Naive thymus-derived CD8-positive, alpha-beta T cell (primary cell): ENCODE results near the gene SYNJ1. TPM values are rescaled to one million over a fixed set of nuclear protein-coding genes. Genes with fewer than 3 reads are reported as not detected.
"Not testable (repeated sequence)": the region's sequence is repeated elsewhere in the genome, so short reads cannot be mapped to it uniquely, and the experiment has no call there.

Experiments
- ATAC-seq, 2 donors: fragments of 150-1000 bp; cut with Tn5 transposase in 1 of 2; sonication (Bioruptor Pico), chemical (Tn5 transposase) in 1 of 2; 1 replicate in 1 of 2; 2 replicates in 1 of 2; pipeline ENCODE4 v1.10.0; 2021; ENCODE audit warnings: mild to moderate bottlenecking in 2 of 2, moderate library complexity in 2 of 2
- POLR2A ChIA-PET: fragments of 350-600 bp; sonication (Branson Sonifier 250); formaldehyde crosslinking; loops from one replicate; lab custom pipeline; 2021; ENCODE audit warnings: antibody characterized with exemption; lab: Charles Lee
- DNase-seq, 10 donors: peaks; one replicate each; pipeline versions ENCODE4 v3.0.0 to v3.0.0-alpha.2; 2020 to 2022
- H3K27ac Mint-ChIP-seq, 10 donors: one replicate each; pipeline ENCODE4 v1.8.0; 2020 to 2022; ENCODE audit warnings: mild to moderate bottlenecking in 10 of 10, mixed read lengths in 10 of 10, moderate library complexity in 4 of 10, inconsistent platforms in 1 of 10
- H3K27me3 Mint-ChIP-seq, 5 donors: one replicate each; pipeline ENCODE4 v1.8.0; 2021 to 2022; ENCODE audit warnings: mixed read lengths in 5 of 5
- H3K36me3 Mint-ChIP-seq, 3 donors: one replicate each; pipeline ENCODE4 v1.8.0; 2020 to 2022; ENCODE audit warnings: mixed read lengths in 3 of 3, mild to moderate bottlenecking in 2 of 3, inconsistent platforms in 1 of 3
- H3K4me1 Mint-ChIP-seq, 4 donors: one replicate each; pipeline ENCODE4 v1.8.0; 2021 to 2022; ENCODE audit warnings: mixed read lengths in 4 of 4
- H3K4me3 Mint-ChIP-seq, 10 donors: one replicate each; pipeline ENCODE4 v1.8.0; 2020 to 2022; ENCODE audit warnings: mild to moderate bottlenecking in 10 of 10, mixed read lengths in 10 of 10, moderate library complexity in 6 of 10, inconsistent platforms in 1 of 10
- H3K9me3 Mint-ChIP-seq, 9 donors: one replicate each; pipeline ENCODE4 v1.8.0; 2020 to 2022; ENCODE audit warnings: mixed read lengths in 9 of 9, mild to moderate bottlenecking in 3 of 9, inconsistent platforms in 1 of 9, moderate library complexity in 1 of 9
- polyA plus RNA-seq, 3 donors: library from polyadenylated mRNA; unstranded; fragments of 300-500 nt; fragmentation: Illumina TruSeq; gene quantifications; one replicate each; pipeline ENCODE4 v1.2.3, GENCODE V29; 2021
- total RNA-seq, 8 experiments: library from RNA in 2 of 8; stranded (reverse) in 2 of 8; gene quantifications; one replicate each; pipeline ENCODE4 v1.2.3 and lab custom pipeline; 2021 to 2026

SYNJ1 gene
- total and polyA plus RNA-seq, 5 experiments from 2014 or later, result 2.5 to 20.8 (median 8.0) TPM

DNA sequence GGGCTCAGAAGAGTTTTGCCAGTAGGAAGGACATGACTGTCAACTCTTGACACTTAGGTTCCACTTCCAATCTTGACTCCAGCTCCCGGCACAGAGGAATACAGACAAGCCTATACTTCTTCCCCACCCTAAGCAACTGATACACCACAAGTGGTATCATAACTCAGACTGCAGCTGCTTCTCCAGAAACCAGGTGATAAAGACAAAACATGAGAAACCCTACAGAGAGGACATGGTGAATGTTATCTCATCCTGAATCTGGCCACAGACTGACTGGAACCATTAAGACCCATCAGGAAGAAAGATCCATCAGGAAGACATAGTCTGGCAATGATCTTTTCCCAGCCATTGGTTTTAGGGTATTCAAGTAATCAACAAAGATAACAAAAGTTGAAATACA is 30.0 kb upstream of the SYNJ1 start:
- H3K36me3 Mint-ChIP-seq, result peaks cover 13 to 90% (median 40%) of the 10 kb centered on the region in 3 donors
- DNase-seq (no peak), ATAC-seq (no peak)
- peaks cover 0 to 5% (median 4%) of the 10 kb centered on the region in 4 donors for H3K4me1 Mint-ChIP-seq
- POLR2A ChIA-PET, result interaction anchor here (0.6 to 1.0 kb wide), 4 partner anchors 14 to 785 kb away, joined by 3 to 12 read pairs (median 3); partner anchors contain the start of genes PAXBP1 and SON
- peak overlapping the region in 1 of 10 donors; percentile 2 for H3K27ac Mint-ChIP-seq
- H3K9me3 Mint-ChIP-seq, result no peaks in the 10 kb centered on the region
- H3K27me3 Mint-ChIP-seq, result no peaks in the 10 kb centered on the region
- no peak overlapping the region for H3K4me3 Mint-ChIP-seq

- Mint-ChIP-seq H3K36me3 (peaks cover 11 to 92% (median 34%) of the 10 kb centered on the region in 3 donors), H3K27ac (peak overlapping the region in 1 of 10 donors; percentile 7), H3K9me3 (no peaks in the 10 kb centered on the region), H3K27me3 (no peaks in the 10 kb centered on the region), H3K4me3 (no peak overlapping the region), H3K4me1 (peaks cover 0 to 5% (median 3%) of the 10 kb centered on the region in 4 donors)
- no peak for ATAC-seq
- no peak for DNase-seq
- POLR2A ChIA-PET, result interaction anchor here (1.2 to 4.0 kb wide), 2 partner anchors 15 to 16 kb away, joined by 3 to 15 read pairs; partner anchors contain the start of gene PAXBP1
These were observed 28.3 kb upstream of the SYNJ1 start for GRCh38 chr21:32756096-32756495.

DNA sequence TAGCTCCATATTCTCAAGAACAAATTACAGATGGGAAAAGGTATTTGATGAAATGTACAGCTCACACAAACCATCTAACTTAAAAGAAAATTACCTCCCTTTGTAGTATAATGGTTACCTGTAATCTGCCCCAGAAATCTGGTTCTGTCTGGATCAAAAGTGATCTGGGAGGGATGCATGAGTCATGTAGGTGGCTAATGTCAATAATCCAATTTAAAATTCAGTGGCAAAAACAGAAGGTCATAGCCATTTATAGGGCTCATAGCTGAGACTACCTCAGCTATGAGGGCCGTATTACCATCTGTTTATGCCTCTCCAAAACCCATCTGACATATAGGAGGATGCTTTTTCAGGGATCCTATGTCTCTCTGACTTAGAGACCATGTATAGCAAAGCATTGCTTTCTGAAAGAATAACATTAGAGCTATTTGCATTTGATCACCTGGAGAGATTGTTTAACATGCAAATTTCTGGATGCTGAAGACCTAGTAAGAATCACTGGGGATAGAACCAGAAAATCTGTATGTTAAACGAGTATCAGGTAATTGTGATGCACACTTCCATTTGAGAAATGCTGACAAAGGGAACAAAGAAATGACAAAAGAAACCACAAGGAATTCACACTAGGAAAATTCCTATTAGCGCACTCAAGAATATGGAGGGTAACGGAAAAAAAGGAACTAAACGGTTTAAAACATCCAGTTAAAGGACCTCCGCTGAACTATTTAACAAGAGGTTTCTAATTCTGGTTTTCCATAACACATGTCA is 26.2 kb upstream of the SYNJ1 start:
- Mint-ChIP-seq H3K9me3 (no peaks in the 10 kb centered on the region), H3K4me1 (peaks cover 0 to 3% (median 3%) of the 10 kb centered on the region in 4 donors), H3K4me3 (no peak overlapping the region), H3K27me3 (no peaks in the 10 kb centered on the region), H3K27ac (peak overlapping the region in 3 of 10 donors; percentile 2 to 34 (median 8)), H3K36me3 (peaks cover 3 to 91% (median 33%) of the 10 kb centered on the region in 3 donors)
- POLR2A ChIA-PET, result interaction anchor here (4.0 kb wide), 1 partner anchor 18 kb away, joined by 15 read pairs; the partner anchor contains the start of gene PAXBP1
- DNase-seq (no peak), ATAC-seq (no peak)

DNA sequence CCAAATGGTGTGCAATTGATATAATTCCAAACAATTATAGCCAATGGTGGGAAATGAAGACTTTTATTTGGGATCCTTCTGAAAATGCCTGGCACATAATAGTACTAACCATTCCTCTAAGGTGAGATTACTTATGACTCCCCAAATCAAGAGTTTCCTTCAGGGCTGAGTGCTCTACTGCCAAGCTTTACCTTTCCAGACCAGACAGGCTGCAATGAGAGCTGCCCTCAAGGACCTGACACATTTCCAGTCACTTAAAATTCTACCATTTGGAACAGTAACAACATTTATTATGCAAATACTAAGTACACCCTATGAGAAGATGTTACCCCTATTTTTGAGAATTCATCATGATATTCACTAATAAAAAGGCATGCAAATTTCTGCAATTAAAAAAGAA is 22.6 kb upstream of the SYNJ1 start:
- POLR2A ChIA-PET, result no interaction called here
- DNase-seq (no peak), ATAC-seq (no peak)
- H3K4me1 Mint-ChIP-seq, result peaks cover 12 to 28% (median 16%) of the 10 kb centered on the region in 4 donors
- no peaks in the 10 kb centered on the region for H3K27me3 Mint-ChIP-seq
- no peak overlapping the region for H3K4me3 Mint-ChIP-seq
- no peaks in the 10 kb centered on the region for H3K9me3 Mint-ChIP-seq
- H3K27ac Mint-ChIP-seq, result peak overlapping the region in 2 of 10 donors; percentile 15 to 50
- peaks cover 13 to 93% (median 50%) of the 10 kb centered on the region in 3 donors for H3K36me3 Mint-ChIP-seq

DNA sequence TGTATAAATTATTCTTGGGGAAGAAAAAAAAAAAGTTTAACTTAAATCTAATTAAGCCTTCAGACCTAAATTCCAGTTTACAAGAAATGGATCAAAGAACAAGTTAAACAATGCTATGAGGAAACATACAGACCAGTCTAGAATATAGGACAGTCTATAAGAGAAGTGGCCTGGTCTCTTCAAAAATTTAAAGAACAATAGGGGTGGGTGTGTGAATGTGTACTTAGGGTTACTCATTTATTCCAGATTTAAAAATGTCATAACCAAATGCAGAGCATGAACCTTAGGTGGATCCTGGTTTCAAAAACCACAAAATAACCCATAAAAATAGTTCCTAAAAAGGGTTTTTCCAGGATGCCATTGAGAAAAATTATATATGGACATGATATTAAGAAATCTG is 21.8 kb upstream of the SYNJ1 start:
- POLR2A ChIA-PET, result no interaction called here
- Mint-ChIP-seq H3K36me3 (peaks cover 13 to 93% (median 53%) of the 10 kb centered on the region in 3 donors), H3K27ac (peak overlapping the region in 1 of 10 donors; percentile 29), H3K27me3 (no peaks in the 10 kb centered on the region), H3K4me1 (peaks cover 12 to 28% (median 16%) of the 10 kb centered on the region in 4 donors), H3K4me3 (no peak overlapping the region), H3K9me3 (no peaks in the 10 kb centered on the region)
- DNase-seq, result no peak
- no peak for ATAC-seq

DNA sequence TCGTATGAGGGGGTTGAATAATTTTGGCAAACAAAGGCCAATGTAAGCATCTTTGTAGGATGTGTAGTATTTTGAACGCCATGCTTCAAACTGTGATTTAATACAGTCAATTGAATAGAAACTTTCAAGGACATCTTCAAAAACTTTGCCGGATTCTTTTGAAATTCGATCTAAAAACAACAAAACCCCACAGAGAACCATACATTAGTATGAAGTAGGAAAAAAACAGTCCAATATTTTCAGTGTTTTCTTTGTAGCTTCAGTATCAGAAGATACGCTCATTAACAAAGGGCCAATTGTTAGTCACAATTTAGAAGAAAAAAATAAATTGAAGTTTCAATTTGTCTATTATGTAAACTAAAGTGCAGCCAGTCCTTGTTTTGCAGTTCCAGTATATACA is 20.7 kb upstream of the SYNJ1 start:
- H3K27ac Mint-ChIP-seq, result peak overlapping the region in 1 of 10 donors; percentile 5
- H3K36me3 Mint-ChIP-seq, result peaks cover 13 to 93% (median 57%) of the 10 kb centered on the region in 3 donors
- no peaks in the 10 kb centered on the region for H3K27me3 Mint-ChIP-seq
- H3K9me3 Mint-ChIP-seq, result no peaks in the 10 kb centered on the region
- POLR2A ChIA-PET, result interaction anchor here (1.1 kb wide), 1 partner anchor 23 kb away, joined by 6 read pairs; the partner anchor contains the start of gene PAXBP1
- no peak for DNase-seq
- H3K4me3 Mint-ChIP-seq, result no peak overlapping the region
- no peak for ATAC-seq
- H3K4me1 Mint-ChIP-seq, result peaks cover 12 to 28% (median 16%) of the 10 kb centered on the region in 4 donors

GRCh38 chr21:32747396-32747795 is 19.6 kb upstream of the SYNJ1 start:
- ATAC-seq, result peak; percentile 37 to 62
- Mint-ChIP-seq H3K9me3 (no peaks in the 10 kb centered on the region), H3K36me3 (peaks cover 19 to 95% (median 60%) of the 10 kb centered on the region in 3 donors), H3K4me3 (peak overlapping the region in 2 of 10 donors; percentile 2 to 17), H3K4me1 (peaks cover 12 to 28% (median 16%) of the 10 kb centered on the region in 4 donors), H3K27ac (peak overlapping the region in 8 of 10 donors; percentile 6 to 79 (median 22)), H3K27me3 (no peaks in the 10 kb centered on the region)
- peak in 1 of 10 donors; percentile 19 for DNase-seq
- POLR2A ChIA-PET, result interaction anchor here (0.6 to 1.4 kb wide), 3 partner anchors 16 to 582 kb away, joined by 3 to 4 read pairs (median 3); partner anchors contain the start of gene SYNJ1

DNA sequence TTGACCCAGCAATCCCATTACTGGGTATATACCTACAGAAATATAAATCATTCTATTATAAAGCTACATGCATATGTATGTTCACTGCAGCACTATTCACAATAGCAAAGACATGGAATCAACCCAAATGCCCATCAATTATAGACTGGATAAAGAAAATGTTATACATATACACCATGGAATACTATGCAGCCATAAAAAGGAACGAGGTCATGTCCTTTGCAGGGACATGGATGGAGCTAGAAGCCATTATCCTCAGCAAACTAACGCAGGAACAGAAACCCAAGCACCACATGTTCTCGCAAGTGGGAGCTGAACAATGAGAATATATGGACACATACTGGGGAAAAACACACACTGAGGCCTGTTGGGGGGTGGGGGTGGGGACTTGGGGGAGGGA is 18.9 kb upstream of the SYNJ1 start:
- not testable (repeated sequence) for DNase-seq, ATAC-seq, H3K9me3 Mint-ChIP-seq, H3K27me3 Mint-ChIP-seq
- peak overlapping the region in 3 of 10 donors; percentile 18 to 61 (median 26) for H3K27ac Mint-ChIP-seq
- peaks cover 12 to 28% (median 16%) of the 10 kb centered on the region in 4 donors for H3K4me1 Mint-ChIP-seq
- H3K4me3 Mint-ChIP-seq, result peak overlapping the region in 1 of 10 donors; percentile 17
- peaks cover 19 to 93% (median 61%) of the 10 kb centered on the region in 3 donors for H3K36me3 Mint-ChIP-seq
- POLR2A ChIA-PET, result interaction anchor here (0.6 to 1.4 kb wide), 3 partner anchors 16 to 581 kb away, joined by 3 to 4 read pairs (median 3); partner anchors contain the start of gene SYNJ1

- POLR2A ChIA-PET, result no interaction called here
- no peaks in the 10 kb centered on the region for H3K27me3 Mint-ChIP-seq
These were observed 14.6 kb upstream of the SYNJ1 start for GRCh38 chr21:32742396-32742795.

GRCh38 chr21:32741336-32741735 is 13.5 kb upstream of the SYNJ1 start:
- no peak overlapping the region for H3K27ac Mint-ChIP-seq
- DNase-seq, result no peak

More at GRCh38 chr21:32742396-32742795, 14.6 kb upstream of the SYNJ1 start:
- Mint-ChIP-seq H3K4me3 (no peak overlapping the region), H3K36me3 (peaks cover 18 to 91% (median 49%) of the 10 kb centered on the region in 3 donors), H3K9me3 (no peaks in the 10 kb centered on the region), H3K27ac (peak overlapping the region in 2 of 10 donors; percentile 50 to 69), H3K4me1 (peaks cover 6 to 19% (median 11%) of the 10 kb centered on the region in 4 donors)
- DNase-seq, result no peak
- ATAC-seq, result no peak

DNA sequence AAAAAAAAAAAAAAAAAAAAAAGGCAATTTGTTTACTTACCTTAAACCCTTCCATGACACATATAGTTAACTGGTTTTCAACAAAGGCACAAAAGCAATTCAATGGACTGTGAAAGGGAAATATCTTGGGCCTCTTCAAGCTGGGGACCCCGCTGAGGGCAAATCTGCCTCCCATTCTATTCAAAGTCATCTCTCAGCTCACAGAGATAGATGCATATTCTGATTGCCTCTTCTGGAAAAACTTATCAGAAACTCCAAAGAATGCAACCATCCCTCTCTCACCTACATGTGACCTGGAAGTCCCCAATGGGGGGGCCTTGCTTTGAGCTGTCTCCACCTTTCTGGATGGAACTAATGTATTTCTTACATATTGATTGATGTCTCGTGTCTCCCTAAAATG is 12.1 kb upstream of the SYNJ1 start:
- Mint-ChIP-seq H3K4me1 (peaks cover 0 to 3% (median 1%) of the 10 kb centered on the region in 4 donors), H3K9me3 (no peaks in the 10 kb centered on the region), H3K27me3 (no peaks in the 10 kb centered on the region), H3K27ac (peak overlapping the region in 2 of 10 donors; percentile 8 to 67), H3K36me3 (peaks cover 14 to 85% (median 31%) of the 10 kb centered on the region in 3 donors), H3K4me3 (no peak overlapping the region)
- DNase-seq, result no peak
- no peak for ATAC-seq
- POLR2A ChIA-PET, result no interaction called here

More at GRCh38 chr21:32741336-32741735, 13.5 kb upstream of the SYNJ1 start:
- no peaks in the 10 kb centered on the region for H3K27me3 Mint-ChIP-seq
- H3K4me3 Mint-ChIP-seq, result no peak overlapping the region
- no peak for ATAC-seq
- POLR2A ChIA-PET, result no interaction called here
- no peaks in the 10 kb centered on the region for H3K9me3 Mint-ChIP-seq
- H3K4me1 Mint-ChIP-seq, result peaks cover 0 to 9% (median 4%) of the 10 kb centered on the region in 4 donors
- H3K36me3 Mint-ChIP-seq, result peaks cover 14 to 90% (median 42%) of the 10 kb centered on the region in 3 donors

DNA sequence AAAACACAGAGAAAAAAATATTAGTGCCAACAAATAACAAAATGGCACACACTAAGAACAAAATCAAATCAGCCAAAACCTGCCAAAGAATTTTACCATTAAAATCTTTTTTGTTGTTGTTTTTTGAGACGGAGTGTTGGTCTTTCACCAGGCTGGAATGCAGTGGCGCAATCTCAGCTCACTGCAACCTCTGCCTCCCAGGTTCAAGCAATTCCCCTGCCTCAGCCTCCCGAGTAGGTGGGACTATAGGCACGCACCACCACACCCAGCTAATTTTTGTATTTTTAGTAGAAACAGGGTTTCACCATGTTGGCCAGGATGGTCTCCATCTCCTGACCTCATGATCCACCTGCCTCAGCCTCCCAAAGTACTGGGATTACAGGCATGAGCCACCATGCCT is 8.3 kb upstream of the SYNJ1 start:
- H3K27me3 Mint-ChIP-seq, POLR2A ChIA-PET, ATAC-seq, H3K4me3 Mint-ChIP-seq, H3K27ac Mint-ChIP-seq, DNase-seq, H3K9me3 Mint-ChIP-seq: not testable (repeated sequence)
- peaks cover 12 to 24% (median 20%) of the 10 kb centered on the region in 4 donors for H3K4me1 Mint-ChIP-seq
- peaks cover 5 to 61% (median 15%) of the 10 kb centered on the region in 3 donors for H3K36me3 Mint-ChIP-seq
